ENCODE measurements around the gene GPR39.

Gene GPR39

DNA sequence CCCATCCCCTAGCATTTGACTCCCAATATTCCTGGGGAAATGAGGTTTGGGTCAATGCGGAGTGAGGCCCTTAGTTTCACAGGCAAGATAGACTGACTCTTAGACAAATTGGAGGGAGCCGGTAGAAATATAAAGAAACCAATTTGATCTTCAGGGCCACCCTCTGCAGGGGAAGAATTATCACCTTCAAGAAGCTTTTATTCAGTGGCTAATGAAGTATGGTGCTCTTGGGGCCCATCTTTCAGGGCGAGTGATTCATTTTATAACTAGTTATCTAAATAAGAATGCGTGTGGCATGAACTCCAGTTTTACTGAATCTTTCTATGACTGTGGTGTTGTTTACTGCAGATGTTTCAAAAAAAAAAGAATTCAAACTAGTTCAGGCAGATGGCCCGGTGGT, 165.0 kb downstream of the GPR39 start (continued):
- TF ChIP-seq, protein P1, sequence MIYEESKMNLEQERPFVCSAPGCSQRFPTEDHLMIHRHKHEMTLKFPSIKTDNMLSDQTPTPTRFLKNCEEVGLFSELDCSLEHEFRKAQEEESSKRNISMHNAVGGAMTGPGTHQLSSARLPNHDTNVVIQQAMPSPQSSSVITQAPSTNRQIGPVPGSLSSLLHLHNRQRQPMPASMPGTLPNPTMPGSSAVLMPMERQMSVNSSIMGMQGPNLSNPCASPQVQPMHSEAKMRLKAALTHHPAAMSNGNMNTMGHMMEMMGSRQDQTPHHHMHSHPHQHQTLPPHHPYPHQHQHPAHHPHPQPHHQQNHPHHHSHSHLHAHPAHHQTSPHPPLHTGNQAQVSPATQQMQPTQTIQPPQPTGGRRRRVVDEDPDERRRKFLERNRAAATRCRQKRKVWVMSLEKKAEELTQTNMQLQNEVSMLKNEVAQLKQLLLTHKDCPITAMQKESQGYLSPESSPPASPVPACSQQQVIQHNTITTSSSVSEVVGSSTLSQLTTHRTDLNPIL (CRISPR knock-in tag; IDR thresholded peaks at IDR 0.05; ENCODE audit: low read depth) = no peak
- TF ChIP-seq ZC3H10 (CRISPR knock-in tag; IDR thresholded peaks at IDR 0.05) (no peak), SNAI2 (CRISPR knock-in tag; IDR thresholded peaks at IDR 0.05) (no peak)

DNA sequence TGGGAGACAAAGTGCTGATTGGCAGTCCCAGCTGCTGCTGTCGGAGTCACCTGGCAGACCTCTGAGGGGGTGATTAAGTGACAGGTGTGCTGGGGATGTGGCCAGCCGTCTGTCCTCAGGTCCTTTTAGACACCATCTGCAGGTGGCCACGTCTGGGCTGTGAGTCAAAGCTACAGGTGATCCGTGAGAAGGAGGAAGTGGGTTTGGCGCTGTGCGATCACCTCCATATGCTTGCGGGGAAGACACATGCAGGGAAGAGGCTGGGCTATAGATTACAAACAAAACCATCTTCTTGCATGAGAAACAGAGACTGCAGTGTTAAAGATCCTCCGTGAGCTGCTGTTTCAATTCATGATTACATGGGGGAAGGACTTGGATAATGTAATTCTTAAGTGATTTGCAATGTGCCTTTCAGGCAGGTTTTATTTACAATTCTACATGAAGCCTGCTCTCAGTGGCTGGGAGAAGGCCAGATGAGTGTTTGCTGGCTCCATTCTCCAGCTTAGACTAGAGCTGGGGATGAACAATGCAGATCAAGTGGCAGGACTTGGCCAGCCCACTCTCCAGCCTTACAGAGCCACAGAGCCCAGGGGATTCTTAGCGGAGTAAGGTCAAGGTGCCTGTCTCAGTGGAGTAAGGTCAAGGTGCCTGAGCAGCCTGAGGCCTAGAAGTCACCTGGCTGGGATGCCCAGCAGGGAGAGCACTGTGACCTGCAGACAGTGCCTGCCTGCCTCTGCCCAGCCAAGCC, 165.6 kb downstream of the GPR39 start:
- no peak for TF ChIP-seq ZC3H10 (CRISPR knock-in tag; IDR thresholded peaks at IDR 0.05)
- no peak for TF ChIP-seq ZFP3 (CRISPR knock-in tag; IDR thresholded peaks at IDR 0.05)
- no peak for TF ChIP-seq ARNTL (CRISPR knock-in tag; IDR thresholded peaks at IDR 0.05; ENCODE audit: borderline replicate concordance, low read depth)
- TF ChIP-seq OSR1 (CRISPR knock-in tag; IDR thresholded peaks at IDR 0.05) = no peak
- no peak for TF ChIP-seq TOX (CRISPR knock-in tag; IDR thresholded peaks at IDR 0.05; ENCODE audit: borderline replicate concordance)
- TF ChIP-seq, protein P1 (CRISPR knock-in tag; IDR thresholded peaks at IDR 0.05; ENCODE audit: low read depth) = no peak
- TF ChIP-seq CSDC2 (CRISPR knock-in tag; IDR thresholded peaks at IDR 0.05) = no peak
- TF ChIP-seq PPARA (CRISPR knock-in tag; IDR thresholded peaks at IDR 0.05; ENCODE audit: borderline replicate concordance) = no peak
- TF ChIP-seq, protein P2, sequence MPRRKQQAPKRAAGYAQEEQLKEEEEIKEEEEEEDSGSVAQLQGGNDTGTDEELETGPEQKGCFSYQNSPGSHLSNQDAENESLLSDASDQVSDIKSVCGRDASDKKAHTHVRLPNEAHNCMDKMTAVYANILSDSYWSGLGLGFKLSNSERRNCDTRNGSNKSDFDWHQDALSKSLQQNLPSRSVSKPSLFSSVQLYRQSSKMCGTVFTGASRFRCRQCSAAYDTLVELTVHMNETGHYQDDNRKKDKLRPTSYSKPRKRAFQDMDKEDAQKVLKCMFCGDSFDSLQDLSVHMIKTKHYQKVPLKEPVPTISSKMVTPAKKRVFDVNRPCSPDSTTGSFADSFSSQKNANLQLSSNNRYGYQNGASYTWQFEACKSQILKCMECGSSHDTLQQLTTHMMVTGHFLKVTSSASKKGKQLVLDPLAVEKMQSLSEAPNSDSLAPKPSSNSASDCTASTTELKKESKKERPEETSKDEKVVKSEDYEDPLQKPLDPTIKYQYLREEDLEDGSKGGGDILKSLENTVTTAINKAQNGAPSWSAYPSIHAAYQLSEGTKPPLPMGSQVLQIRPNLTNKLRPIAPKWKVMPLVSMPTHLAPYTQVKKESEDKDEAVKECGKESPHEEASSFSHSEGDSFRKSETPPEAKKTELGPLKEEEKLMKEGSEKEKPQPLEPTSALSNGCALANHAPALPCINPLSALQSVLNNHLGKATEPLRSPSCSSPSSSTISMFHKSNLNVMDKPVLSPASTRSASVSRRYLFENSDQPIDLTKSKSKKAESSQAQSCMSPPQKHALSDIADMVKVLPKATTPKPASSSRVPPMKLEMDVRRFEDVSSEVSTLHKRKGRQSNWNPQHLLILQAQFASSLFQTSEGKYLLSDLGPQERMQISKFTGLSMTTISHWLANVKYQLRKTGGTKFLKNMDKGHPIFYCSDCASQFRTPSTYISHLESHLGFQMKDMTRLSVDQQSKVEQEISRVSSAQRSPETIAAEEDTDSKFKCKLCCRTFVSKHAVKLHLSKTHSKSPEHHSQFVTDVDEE (CRISPR knock-in tag; IDR thresholded peaks at IDR 0.05) = no peak
- TF ChIP-seq, protein P3, sequence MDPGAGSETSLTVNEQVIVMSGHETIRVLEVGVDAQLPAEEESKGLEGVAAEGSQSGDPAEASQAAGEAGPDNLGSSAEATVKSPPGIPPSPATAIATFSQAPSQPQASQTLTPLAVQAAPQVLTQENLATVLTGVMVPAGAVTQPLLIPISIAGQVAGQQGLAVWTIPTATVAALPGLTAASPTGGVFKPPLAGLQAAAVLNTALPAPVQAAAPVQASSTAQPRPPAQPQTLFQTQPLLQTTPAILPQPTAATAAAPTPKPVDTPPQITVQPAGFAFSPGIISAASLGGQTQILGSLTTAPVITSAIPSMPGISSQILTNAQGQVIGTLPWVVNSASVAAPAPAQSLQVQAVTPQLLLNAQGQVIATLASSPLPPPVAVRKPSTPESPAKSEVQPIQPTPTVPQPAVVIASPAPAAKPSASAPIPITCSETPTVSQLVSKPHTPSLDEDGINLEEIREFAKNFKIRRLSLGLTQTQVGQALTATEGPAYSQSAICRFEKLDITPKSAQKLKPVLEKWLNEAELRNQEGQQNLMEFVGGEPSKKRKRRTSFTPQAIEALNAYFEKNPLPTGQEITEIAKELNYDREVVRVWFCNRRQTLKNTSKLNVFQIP (CRISPR knock-in tag; IDR thresholded peaks at IDR 0.05; ENCODE audit: borderline replicate concordance, low read depth) = no peak
- no peak for TF ChIP-seq ISL1 (CRISPR knock-in tag; IDR thresholded peaks at IDR 0.05)
- no peak for TF ChIP-seq RARB (CRISPR knock-in tag; IDR thresholded peaks at IDR 0.05)
- TF ChIP-seq ZFP30 (CRISPR knock-in tag; IDR thresholded peaks at IDR 0.05) = no peak
- TF ChIP-seq CSRNP3 (CRISPR knock-in tag; IDR thresholded peaks at IDR 0.05) = no peak
- no peak for TF ChIP-seq BACH2 (CRISPR knock-in tag; IDR thresholded peaks at IDR 0.05; ENCODE audit: borderline replicate concordance)
- no peak for TF ChIP-seq SNAI2 (CRISPR knock-in tag; IDR thresholded peaks at IDR 0.05)
- no peak for TF ChIP-seq GLIS3 (CRISPR knock-in tag; IDR thresholded peaks at IDR 0.05)
- no peak for TF ChIP-seq ZNF70 (CRISPR knock-in tag; IDR thresholded peaks at IDR 0.05)
- TF ChIP-seq ZNF8 (CRISPR knock-in tag; IDR thresholded peaks at IDR 0.05) = no peak
- 0 out of 3 replicates have a peak, but pooled peaks have one; percentile 26 for ATAC-seq

- TF ChIP-seq ZFP3 (CRISPR knock-in tag; IDR thresholded peaks at IDR 0.05) (no peak), TCF4 (CRISPR knock-in tag; IDR thresholded peaks at IDR 0.05; ENCODE audit: borderline replicate concordance) (no peak), ZNF565 (CRISPR knock-in tag; conservative IDR thresholded peaks at IDR 0.05; ENCODE audit: low read depth) (no peak), ZNF8 (CRISPR knock-in tag; IDR thresholded peaks at IDR 0.05) (no peak), BACH2 (CRISPR knock-in tag; IDR thresholded peaks at IDR 0.05; ENCODE audit: borderline replicate concordance) (no peak), CSDC2 (CRISPR knock-in tag; IDR thresholded peaks at IDR 0.05) (no peak), OSR1 (CRISPR knock-in tag; IDR thresholded peaks at IDR 0.05) (no peak), ZC3H10 (CRISPR knock-in tag; IDR thresholded peaks at IDR 0.05) (no peak), SNAI2 (CRISPR knock-in tag; IDR thresholded peaks at IDR 0.05) (no peak), ISL1 (CRISPR knock-in tag; IDR thresholded peaks at IDR 0.05) (no peak)
- TF ChIP-seq, protein P4, sequence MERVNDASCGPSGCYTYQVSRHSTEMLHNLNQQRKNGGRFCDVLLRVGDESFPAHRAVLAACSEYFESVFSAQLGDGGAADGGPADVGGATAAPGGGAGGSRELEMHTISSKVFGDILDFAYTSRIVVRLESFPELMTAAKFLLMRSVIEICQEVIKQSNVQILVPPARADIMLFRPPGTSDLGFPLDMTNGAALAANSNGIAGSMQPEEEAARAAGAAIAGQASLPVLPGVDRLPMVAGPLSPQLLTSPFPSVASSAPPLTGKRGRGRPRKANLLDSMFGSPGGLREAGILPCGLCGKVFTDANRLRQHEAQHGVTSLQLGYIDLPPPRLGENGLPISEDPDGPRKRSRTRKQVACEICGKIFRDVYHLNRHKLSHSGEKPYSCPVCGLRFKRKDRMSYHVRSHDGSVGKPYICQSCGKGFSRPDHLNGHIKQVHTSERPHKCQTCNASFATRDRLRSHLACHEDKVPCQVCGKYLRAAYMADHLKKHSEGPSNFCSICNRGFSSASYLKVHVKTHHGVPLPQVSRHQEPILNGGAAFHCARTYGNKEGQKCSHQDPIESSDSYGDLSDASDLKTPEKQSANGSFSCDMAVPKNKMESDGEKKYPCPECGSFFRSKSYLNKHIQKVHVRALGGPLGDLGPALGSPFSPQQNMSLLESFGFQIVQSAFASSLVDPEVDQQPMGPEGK (CRISPR knock-in tag; IDR thresholded peaks at IDR 0.05; ENCODE audit: borderline replicate concordance) = no peak
- TF ChIP-seq, protein P3 (CRISPR knock-in tag; IDR thresholded peaks at IDR 0.05; ENCODE audit: borderline replicate concordance, low read depth) = no peak
- ATAC-seq = no peak
These were observed 167.2 kb downstream of the GPR39 start for GRCh38 chr2:132583666-132584360.
